HG03280 (cell line): ENCODE measurements around the gene ERC2.

Experiments
- ATAC-seq: cut with Tn5 transposase; IDR thresholded peaks from one replicate; pipeline ENCODE4 v1.9.1; 2021; ENCODE audit warnings: mild to moderate bottlenecking, moderate library complexity; ENCODE audit not compliant: unreplicated experiment

The ERC2 gene

GRCh38 chr3:55661141-55661540 is 807.1 kb downstream of the ERC2 start:
- no peak for ATAC-seq

GRCh38 chr3:55660642-55661041 is 807.6 kb downstream of the ERC2 start:
- ATAC-seq, result no peak

GRCh38 chr3:55659701-55660100 is 808.6 kb downstream of the ERC2 start:
- ATAC-seq, result no peak

DNA sequence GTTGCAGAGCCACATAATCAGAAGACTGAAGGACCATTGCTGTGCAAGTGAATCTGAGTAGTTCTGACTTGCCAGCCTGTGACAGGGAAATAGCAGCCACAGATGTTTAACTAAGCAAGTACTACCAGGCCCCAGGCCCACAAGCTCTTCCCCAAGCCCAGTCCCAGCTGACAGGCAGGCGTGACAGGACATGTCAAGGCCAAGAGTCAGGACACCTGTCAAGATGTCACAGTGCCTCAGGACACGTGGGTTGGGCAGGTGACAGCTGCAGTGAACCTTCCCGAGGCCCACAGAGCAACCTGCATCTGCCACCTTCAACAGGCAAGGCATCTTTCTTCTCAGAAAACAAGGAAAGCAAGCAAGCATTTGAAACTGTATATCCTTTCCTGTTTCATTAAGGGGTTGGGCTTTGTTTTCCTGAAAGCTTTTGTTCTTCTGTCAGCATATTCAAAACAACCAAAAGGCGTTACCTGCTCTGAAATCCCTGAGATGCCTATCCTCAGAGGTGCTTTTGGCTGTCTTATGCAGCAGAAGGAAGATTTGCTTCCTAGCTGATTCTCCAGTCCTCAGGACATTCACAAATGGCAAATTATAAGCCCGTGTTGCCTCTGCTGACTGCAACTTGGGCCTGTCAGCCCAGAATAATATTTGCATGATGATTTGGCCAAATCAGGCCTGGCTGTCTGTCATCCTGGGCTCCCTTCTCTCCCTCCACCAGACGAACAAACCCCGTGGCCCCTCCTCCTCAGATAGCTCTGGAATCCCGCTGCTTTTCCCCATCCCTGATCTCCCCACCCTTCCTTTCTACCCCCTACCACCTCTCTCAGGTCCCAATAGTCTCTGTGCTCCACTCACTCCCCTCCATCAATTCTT is 809.3 kb downstream of the ERC2 start:
- no peak for ATAC-seq

DNA sequence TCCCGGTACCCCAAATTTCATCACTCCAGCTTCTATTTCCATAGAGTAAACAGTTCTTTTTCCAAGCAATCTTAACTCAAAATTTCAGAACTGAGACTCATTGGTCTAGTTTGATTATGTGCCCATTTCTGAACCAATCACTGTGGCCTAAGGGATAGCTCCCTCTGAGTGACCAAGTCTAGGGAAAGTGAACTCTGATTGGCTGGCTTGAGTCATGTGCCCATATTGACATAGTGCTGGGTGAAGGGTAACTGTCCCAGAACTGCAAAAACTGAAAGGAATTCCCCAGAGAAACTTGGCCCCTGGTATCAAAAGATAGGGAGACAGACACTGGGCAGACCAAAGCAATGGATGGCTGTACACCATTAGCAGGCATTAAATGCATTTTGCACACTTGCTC is 810.0 kb downstream of the ERC2 start:
- no peak for ATAC-seq

- ATAC-seq, result no peak
Observed at GRCh38 chr3:55655544-55655943, 812.7 kb downstream of the ERC2 start.

DNA sequence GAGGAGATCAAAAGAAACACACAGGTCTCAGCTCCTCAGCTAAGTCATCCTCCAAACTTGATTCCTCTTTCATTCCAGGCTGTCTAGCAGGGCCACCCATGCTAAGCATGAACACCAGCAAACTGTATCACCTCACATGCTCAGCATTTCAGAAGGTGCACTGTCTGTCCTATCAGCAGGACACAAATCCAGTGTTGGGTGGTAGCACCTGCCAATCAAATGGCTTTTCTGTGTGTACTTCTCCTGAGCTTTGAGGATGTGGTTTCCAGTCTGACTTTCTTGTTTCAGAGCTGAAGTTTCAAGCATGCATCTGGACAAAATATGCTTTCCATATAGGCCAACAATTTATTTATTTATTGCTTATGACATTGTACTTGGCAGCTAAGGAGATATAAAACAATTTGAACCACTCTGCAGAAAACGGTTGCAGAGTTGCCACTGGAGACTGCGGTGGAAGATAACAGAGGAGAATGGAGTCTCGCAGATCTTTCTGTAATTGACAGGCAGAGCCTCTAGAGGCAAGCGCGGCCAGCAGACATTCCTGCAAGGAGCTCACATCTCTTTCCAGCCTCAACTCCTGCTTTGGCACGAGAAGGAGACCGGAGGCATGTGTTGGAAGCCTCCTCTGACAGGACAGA is 814.0 kb downstream of the ERC2 start:
- ATAC-seq, result peak; percentile 74

DNA sequence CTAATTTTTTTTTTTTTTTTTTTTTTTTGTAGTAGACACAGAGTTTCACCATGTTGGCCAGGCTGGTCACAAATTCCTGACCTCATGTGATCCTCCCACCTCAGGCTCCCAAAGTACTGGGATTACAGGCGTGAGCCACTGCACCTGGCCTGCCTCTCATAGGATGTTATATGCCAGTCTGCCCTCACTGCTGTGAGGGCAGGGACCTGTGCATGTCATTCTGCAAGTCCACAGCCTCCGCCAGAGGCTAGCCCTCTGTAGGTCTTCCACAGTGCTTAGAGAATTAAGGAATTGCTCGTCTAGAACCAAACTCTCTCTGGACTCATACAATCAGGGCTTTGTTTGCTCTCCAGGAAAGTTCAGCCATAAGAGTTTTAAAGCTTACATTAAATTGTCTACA is 817.3 kb downstream of the ERC2 start:
- no peak for ATAC-seq

GRCh38 chr3:55650011-55650410 is 818.3 kb downstream of the ERC2 start:
- ATAC-seq, result no peak

DNA sequence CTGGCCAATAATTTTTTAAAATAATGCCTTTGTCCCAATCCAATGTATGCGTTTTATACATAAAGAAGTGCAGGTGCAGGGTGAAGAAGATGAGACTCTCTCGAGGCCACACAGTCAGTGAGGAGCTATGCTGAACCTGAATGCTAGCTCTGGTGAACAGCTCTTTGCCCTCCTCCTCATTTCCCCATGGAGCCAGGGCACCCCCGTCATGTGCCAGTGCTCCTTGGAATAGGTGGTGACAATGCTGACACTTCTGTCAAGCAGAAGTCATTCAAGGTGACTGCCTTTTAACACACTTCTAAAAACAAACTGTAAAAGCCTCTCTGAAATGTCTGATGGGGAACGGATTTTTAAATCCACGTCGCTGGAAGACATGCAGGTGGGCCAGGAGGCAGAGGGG is 818.7 kb downstream of the ERC2 start:
- no peak for ATAC-seq

- no peak for ATAC-seq
Observed at GRCh38 chr3:55648591-55649318, 819.5 kb downstream of the ERC2 start.

DNA sequence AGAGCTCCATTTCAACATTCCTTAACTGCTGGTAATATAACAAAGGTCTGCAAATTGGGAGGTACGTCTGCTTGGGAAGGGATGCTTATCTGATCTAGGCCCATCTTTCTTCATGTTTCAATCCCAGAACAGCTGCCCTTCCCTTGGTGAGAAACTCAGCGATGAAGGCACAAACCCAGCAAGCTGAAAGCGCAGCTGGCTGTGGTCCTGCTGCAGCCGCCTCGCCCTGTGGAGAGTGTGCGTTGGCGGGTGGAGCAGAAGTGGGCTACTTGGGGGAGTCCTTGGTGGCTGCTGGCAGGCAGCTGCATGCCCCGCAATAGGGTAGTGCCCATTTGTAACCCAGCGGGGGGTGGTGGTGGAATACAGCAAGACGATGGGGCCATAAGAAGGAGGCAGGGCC is 820.6 kb downstream of the ERC2 start:
- ATAC-seq, result no peak

DNA sequence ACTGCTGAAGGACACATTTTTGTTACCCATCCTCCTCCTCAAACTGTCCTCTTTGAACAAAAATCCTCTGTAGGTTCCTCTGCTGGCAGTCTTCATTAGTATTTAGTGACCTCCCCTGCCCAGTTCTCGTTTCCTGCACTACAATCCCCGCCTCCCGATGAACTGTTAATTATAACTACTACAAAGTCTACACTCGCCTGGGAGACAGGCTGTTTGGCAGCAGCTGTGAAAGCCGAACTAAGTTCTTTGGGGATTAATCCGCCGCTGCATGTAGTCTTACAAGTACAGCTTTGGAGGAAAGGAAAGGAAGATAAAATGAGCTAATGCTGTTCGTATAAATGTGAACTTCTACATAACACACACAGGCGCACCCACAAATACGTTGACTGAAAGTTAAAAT is 821.2 kb downstream of the ERC2 start:
- no peak for ATAC-seq

DNA sequence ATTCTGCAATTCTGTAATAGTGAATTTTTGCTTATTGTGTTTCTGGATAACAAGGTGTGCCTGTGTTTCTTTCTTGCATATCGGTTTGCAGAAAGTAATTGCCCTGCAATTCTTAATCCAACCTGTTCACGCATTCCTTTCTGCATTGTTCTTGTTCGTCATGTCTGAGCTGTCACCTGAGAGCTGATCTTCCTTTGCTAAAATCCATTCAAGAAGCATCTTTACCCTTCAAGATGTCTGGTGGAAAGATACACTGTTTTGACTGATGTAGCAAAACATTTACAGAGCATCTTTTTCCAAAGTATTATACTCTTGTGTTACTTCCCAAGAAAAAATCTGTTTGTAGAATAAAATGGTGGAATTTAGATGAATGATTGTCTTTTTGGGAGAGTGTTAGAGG is 822.1 kb downstream of the ERC2 start:
- ATAC-seq, result no peak

- no peak for ATAC-seq
Observed at GRCh38 chr3:55645422-55645821, 822.8 kb downstream of the ERC2 start.

- no peak for ATAC-seq
Observed at GRCh38 chr3:55643283-55643682, 825.0 kb downstream of the ERC2 start.

DNA sequence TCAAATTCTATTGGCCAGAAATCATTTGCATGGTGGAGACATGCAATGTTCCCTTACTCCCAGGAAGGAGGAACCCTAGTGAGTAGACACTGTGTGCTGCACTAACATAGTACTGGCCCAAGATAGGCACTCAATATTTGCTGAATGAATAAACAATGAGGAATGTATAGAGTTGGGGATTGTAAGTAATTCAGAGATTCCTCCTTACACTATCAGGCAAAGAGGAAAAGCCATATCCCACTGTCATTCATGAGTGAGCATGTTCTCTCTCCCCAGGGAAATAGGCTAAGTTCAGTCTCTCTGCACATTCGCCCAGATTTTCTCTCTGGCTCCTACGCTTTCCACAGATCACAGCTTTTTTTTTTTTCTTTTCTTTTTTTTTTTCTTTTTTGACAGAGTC is 826.3 kb downstream of the ERC2 start:
- ATAC-seq, result no peak

GRCh38 chr3:55639896-55640765 is 828.1 kb downstream of the ERC2 start:
- ATAC-seq, result no peak

DNA sequence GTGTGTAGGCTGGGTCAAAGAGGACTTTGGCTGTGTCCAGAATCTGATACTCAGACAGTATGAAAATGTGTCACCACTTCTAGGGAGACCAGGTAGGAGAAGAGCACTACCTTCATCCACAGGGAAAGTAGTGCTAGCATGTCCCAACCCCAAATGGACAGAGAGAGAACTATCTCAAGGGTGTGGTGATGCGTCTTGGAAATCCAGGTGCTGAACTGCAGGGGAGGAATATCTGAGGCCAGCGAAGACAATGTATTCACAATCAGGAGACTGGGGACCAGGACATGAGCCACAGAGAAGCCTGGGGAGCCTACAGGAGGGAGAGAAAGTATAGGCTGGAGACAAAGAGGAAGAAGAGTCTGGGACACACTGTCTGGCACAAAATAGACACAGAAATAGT is 829.1 kb downstream of the ERC2 start:
- ATAC-seq, result no peak

DNA sequence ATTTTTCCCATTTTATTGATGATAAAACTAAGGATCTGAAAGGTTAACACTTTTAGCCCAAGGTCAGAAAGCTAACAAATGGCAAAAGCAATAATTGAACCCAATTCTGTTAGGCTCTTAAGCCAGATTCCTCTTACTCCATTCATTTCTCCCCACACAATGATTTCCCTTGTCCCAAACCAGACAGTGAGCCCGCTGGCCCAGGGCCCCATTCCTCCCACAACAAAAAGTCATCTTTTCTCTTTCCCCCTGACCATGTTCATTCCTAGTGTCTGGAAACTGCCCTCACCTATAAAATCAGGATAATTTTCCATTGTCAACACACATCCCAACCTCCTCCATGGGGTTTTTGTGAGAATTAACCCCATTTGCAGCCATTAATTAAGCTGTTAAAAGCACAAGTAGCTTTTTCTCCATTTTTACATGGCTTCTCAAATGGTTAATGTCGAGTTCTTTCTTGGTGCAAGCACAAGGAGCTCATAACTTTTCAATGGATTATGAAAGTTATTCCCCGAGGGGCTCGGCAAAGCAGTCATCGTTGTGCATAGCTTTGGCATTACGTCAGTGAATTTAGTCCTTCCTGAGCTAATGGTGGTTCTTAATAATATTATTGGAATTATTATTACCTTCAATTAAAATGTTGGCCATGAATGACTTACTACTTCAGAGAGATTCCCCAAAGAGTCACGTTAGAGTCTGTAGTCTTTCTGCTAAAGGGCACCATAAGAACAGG is 830.2 kb downstream of the ERC2 start:
- ATAC-seq, result no peak
